ENCODE measurements around the gene MGMT.
A peak's percentile ranks its signal among the peaks of the same experiment; 100 is the strongest.

The MGMT gene

GRCh38 chr10:129455625-129456024, 11.4 kb upstream of the MGMT start:
- no peak for DNase-seq (ENCODE audit: low read depth)

GRCh38 chr10:129459762-129460539, 7.1 kb upstream of the MGMT start:
- DNase-seq (ENCODE audit: low read depth) = no peak

- no peak for DNase-seq (ENCODE audit: low read depth)
Observed at GRCh38 chr10:129462257-129462795, 4.7 kb upstream of the MGMT start.

GRCh38 chr10:129464251-129464650, 2.8 kb upstream of the MGMT start:
- no peak for DNase-seq (ENCODE audit: low read depth)

- DNase-seq (ENCODE audit: low read depth) = no peak
Observed at GRCh38 chr10:129465796-129466702, 992 bp upstream of the MGMT start.

- peak; percentile 5 for DNase-seq (ENCODE audit: low read depth)
Observed at GRCh38 chr10:129467359-129468064, 471 bp downstream of the MGMT start.

- DNase-seq (ENCODE audit: low read depth) = no peak
Observed at GRCh38 chr10:129468187-129468586, 1.1 kb downstream of the MGMT start.

- DNase-seq (ENCODE audit: low read depth) = peak; percentile 5
Observed at GRCh38 chr10:129470103-129470851, 3.2 kb downstream of the MGMT start.

- no peak for DNase-seq (ENCODE audit: low read depth)
Observed at GRCh38 chr10:129471447-129472175, 4.6 kb downstream of the MGMT start.

GRCh38 chr10:129472696-129473555, 5.9 kb downstream of the MGMT start:
- DNase-seq (ENCODE audit: low read depth) = no peak

- no peak for DNase-seq (ENCODE audit: low read depth)
Observed at GRCh38 chr10:129474642-129475041, 7.6 kb downstream of the MGMT start.

GRCh38 chr10:129476431-129476830, 9.4 kb downstream of the MGMT start:
- no peak for DNase-seq (ENCODE audit: low read depth)

- no peak for DNase-seq (ENCODE audit: low read depth)
Observed at GRCh38 chr10:129477051-129477450, 10.0 kb downstream of the MGMT start.

GRCh38 chr10:129481641-129482040, 14.6 kb downstream of the MGMT start:
- DNase-seq (ENCODE audit: low read depth) = no peak

GRCh38 chr10:129483430-129484010, 16.5 kb downstream of the MGMT start:
- DNase-seq (ENCODE audit: low read depth) = no peak

GRCh38 chr10:129486805-129487204, 19.8 kb downstream of the MGMT start:
- DNase-seq (ENCODE audit: low read depth) = no peak

- DNase-seq (ENCODE audit: low read depth) = peak; percentile 5
Observed at GRCh38 chr10:129491123-129491734, 24.2 kb downstream of the MGMT start.

- DNase-seq (ENCODE audit: low read depth) = no peak
Observed at GRCh38 chr10:129494176-129494575, 27.1 kb downstream of the MGMT start.

GRCh38 chr10:129494740-129495139, 27.7 kb downstream of the MGMT start:
- DNase-seq (ENCODE audit: low read depth) = peak; percentile 4

Measured in EH (cell line).